Heart left ventricle (tissue), 16 donors: ENCODE measurements around the gene NOVA1. TPM values are rescaled to one million over a fixed set of nuclear protein-coding genes. Genes with fewer than 3 reads are reported as not detected.

ENCODE experiments used
- ATAC-seq, 4 donors: fragments of 200-7000 bp; cut with Tn5 transposase; one replicate each; pipeline ENCODE4 v1.9.1; 2020 to 2022; ENCODE audit warnings: moderate library complexity in 4 of 4, mild to moderate bottlenecking in 3 of 4, moderate number of reproducible peaks in 1 of 4
- DNase-seq, 5 donors: peaks; one replicate each; pipeline ENCODE4 v3.0.0-alpha.2; 2020
- H3K27ac ChIP-seq, 12 donors: fragments of 200-600 bp; sonication (generic) in 4 of 12; one replicate each; pipeline versions ENCODE4 v1.5.0 to v1.8.0; 2016 to 2022; ENCODE audit warnings: mild to moderate bottlenecking in 2 of 12
- H3K27me3 ChIP-seq, 9 donors: fragments of 200-600 bp; sonication (generic) in 2 of 9; one replicate each; pipeline versions ENCODE4 v1.5.1 to v1.8.0; 2016 to 2022; ENCODE audit warnings: mild to moderate bottlenecking in 3 of 9
- H3K36me3 ChIP-seq, 9 donors: fragments of 200-600 bp; sonication (generic) in 2 of 9; one replicate each; pipeline versions ENCODE4 v1.5.0 to v1.8.0; 2018 to 2022; ENCODE audit warnings: mild to moderate bottlenecking in 2 of 9
- H3K4me1 ChIP-seq, 12 donors: fragments of 200-600 bp; sonication (generic) in 4 of 12; one replicate each; pipeline versions ENCODE4 v1.5.0 to v1.8.0; 2016 to 2022; ENCODE audit warnings: mild to moderate bottlenecking in 3 of 12
- H3K4me3 ChIP-seq, 12 donors: fragments of 200-600 bp; sonication (generic) in 4 of 12; one replicate each; pipeline versions ENCODE4 v1.5.0 to v1.8.0; 2017 to 2022; ENCODE audit warnings: mild to moderate bottlenecking in 9 of 12, moderate library complexity in 4 of 12
- H3K9me3 ChIP-seq, 12 donors: fragments of 200-600 bp; sonication (generic) in 4 of 12; one replicate each; pipeline versions ENCODE4 v1.5.0 to v1.8.0; 2016 to 2022; ENCODE audit warnings: mild to moderate bottlenecking in 1 of 12
- POLR2A ChIP-seq, 2 donors: fragments of 450-650 bp; IDR thresholded peaks; one replicate each; pipeline ENCODE4 v1.6.1; 2017; ENCODE audit warnings: antibody characterized with exemption in 2 of 2, mild to moderate bottlenecking in 2 of 2, moderate library complexity in 2 of 2
- WGBS, 4 donors: extraction: QIAGEN DNeasy Blood & Tissue Kit in 2 of 4; methylation state at CpG; one replicate each; pipeline versions ENCODE4 v1.1.5 to v1.1.7; 2013 to 2018; 5-methylcytosine and 5-hydroxymethylcytosine counted together
- intact Hi-C, 10 donors: fragments of 100-400 bp; cut with DNase I; formaldehyde crosslinking; loops; one replicate each; pipeline versions ENCODE4 v1.11.1 to v1.14.2; 2022
- polyA plus RNA-seq, 2 donors: library from polyadenylated mRNA; stranded (reverse); fragments of 200-250 nt; gene quantifications; one replicate each; pipeline ENCODE4 v1.2.3, GENCODE V29; 2013
- total RNA-seq, 9 donors: library from RNA; depleted of rRNA in 2 of 9; stranded (reverse); fragments of >200 nt in 2 of 9; fragmentation: NEBNext Ultra II Directional in 3 of 9; extraction: Animal tissue kit (Norgen Biotek cat#: 25700) in 3 of 9; gene quantifications; one replicate each; pipeline versions ENCODE4 v1.1.0 to v1.2.4, GENCODE V29; 2016 to 2023
- TF ChIP-seq, protein P1 (sequence below), 12 donors: fragments of 200-600 bp; sonication (generic) in 4 of 12; IDR thresholded peaks; one replicate each; pipeline versions ENCODE4 v1.5.0 to v1.8.0; 2018 to 2022; ENCODE audit warnings: antibody characterized with exemption in 12 of 12, mild to moderate bottlenecking in 5 of 12
- donor health status: ischemic (EF 13 %, LVEDD 7.1; RV severe dilation, severe dysfunction).
- donor health status: healthy with polysubstance abuse.
- donor health status: DM: no; HTN: yes; CAD: no.
- donor health status: DM: no; HTN: no; CAD: no.
- donor health status: ischemic (EF 25% LVEDD 6.9; RV normal size, moderate dysfunction).
- donor health status: ischemic (EF 25% LVEDD 5.7; RV mildly dilated, moderate dysfunction).
- donor health status: healthy.
- donor health status: DM: yes; HTN: yes; CAD: no.
- donor health status: ischemic (EF 35%, LVEDD 5.7; RV mildly dilated, moderate dysfunction).
- donor health status: nonischemic (EF 11% LVEDD 7.7; RV severe dilation, severe dysfunction).
- donor health status: DM: yes; HTN: yes; CAD: no.
- donor health status: PGD.
- donor health status: ischemic (EF 29% LVEDD 5.4; RV normal size, mild dysfunction).
- donor health status: nonischemic (EF 23%, LVEDD 6.1; RV moderate dilation, normal function).

The NOVA1 gene
- total and polyA plus RNA-seq, 11 donors: 0.60 to 3.8 (median 2.4) TPM

- no peaks in the 10 kb centered on the region for H3K36me3 ChIP-seq
- no peaks in the 10 kb centered on the region for H3K4me1 ChIP-seq
- H3K4me3 ChIP-seq: no peak overlapping the region
- 76 to 95% (median 91%) methylated on average over 1 of the region's 1 CpG for WGBS, 4 donors
- no peak for ATAC-seq
- no peak for TF ChIP-seq POLR2A (IDR thresholded peaks at IDR 0.05)
- TF ChIP-seq, protein P1, sequence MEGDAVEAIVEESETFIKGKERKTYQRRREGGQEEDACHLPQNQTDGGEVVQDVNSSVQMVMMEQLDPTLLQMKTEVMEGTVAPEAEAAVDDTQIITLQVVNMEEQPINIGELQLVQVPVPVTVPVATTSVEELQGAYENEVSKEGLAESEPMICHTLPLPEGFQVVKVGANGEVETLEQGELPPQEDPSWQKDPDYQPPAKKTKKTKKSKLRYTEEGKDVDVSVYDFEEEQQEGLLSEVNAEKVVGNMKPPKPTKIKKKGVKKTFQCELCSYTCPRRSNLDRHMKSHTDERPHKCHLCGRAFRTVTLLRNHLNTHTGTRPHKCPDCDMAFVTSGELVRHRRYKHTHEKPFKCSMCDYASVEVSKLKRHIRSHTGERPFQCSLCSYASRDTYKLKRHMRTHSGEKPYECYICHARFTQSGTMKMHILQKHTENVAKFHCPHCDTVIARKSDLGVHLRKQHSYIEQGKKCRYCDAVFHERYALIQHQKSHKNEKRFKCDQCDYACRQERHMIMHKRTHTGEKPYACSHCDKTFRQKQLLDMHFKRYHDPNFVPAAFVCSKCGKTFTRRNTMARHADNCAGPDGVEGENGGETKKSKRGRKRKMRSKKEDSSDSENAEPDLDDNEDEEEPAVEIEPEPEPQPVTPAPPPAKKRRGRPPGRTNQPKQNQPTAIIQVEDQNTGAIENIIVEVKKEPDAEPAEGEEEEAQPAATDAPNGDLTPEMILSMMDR (IDR thresholded peaks at IDR 0.05): no peak
- H3K9me3 ChIP-seq: no peaks in the 10 kb centered on the region
- H3K27ac ChIP-seq: no peak overlapping the region
- intact Hi-C loops: no loop called here
- no peak for DNase-seq
- H3K27me3 ChIP-seq: peaks cover 0 to 11% (median 0%) of the 10 kb centered on the region in 9 donors
These were observed 197.5 kb downstream of the NOVA1 start for GRCh38 chr14:26400373-26400772.

GRCh38 chr14:26398616-26399015 lies 199.2 kb downstream of the NOVA1 start:
- no peaks in the 10 kb centered on the region for H3K36me3 ChIP-seq
- TF ChIP-seq, protein P1 (IDR thresholded peaks at IDR 0.05): no peak
- TF ChIP-seq POLR2A (IDR thresholded peaks at IDR 0.05): no peak
- H3K27ac ChIP-seq: no peak overlapping the region
- H3K4me1 ChIP-seq: no peaks in the 10 kb centered on the region
- intact Hi-C loops: loop anchor here in 3 of 10 donors (10.0 kb wide), 2 partner anchors 526 to 586 kb away; no protein-coding TSS in a partner anchor
- no peak overlapping the region for H3K4me3 ChIP-seq
- peaks cover 0 to 5% (median 0%) of the 10 kb centered on the region in 9 donors for H3K27me3 ChIP-seq
- ATAC-seq (no peak), DNase-seq (no peak)
- no peaks in the 10 kb centered on the region for H3K9me3 ChIP-seq
